CD14-positive monocyte (primary cell): ENCODE results near the gene NBDY. TPM values are rescaled to one million over a fixed set of nuclear protein-coding genes. Genes with fewer than 3 reads are reported as not detected.

Source experiments
- DNase-seq, 3 donors: peaks; one replicate each; pipeline ENCODE4 v3.0.0-alpha.2; 2011 to 2022
- H2AFZ ChIP-seq: 2 replicates; pipeline ENCODE4 v1.6.0; 2012; ENCODE audit warnings: mild to moderate bottlenecking, low read depth, low read length, inconsistent platforms; ENCODE audit not compliant: insufficient read depth, poor library complexity, severe bottlenecking
- H3K27ac ChIP-seq, 2 donors: 1 replicate in 1 of 2; 2 replicates in 1 of 2; pipeline ENCODE4 v1.5.1; 2012 to 2013; ENCODE audit warnings: low read length in 2 of 2, control low read depth in 1 of 2, inconsistent platforms in 1 of 2, low read depth in 1 of 2, mild to moderate bottlenecking in 1 of 2
- H3K27me3 ChIP-seq, 2 donors: one replicate each; pipeline versions ENCODE4 v1.6.0 to v1.6.1; 2011 to 2013; ENCODE audit warnings: low read length in 2 of 2; ENCODE audit not compliant: control insufficient read depth in 2 of 2, insufficient read depth in 2 of 2
- H3K36me3 ChIP-seq, 2 donors: replicated peaks in 1 of 2; 1 replicate in 1 of 2; 2 replicates in 1 of 2; pipeline versions ENCODE4 v1.5.1 to v1.6.1; 2012 to 2013; ENCODE audit warnings: low read length in 2 of 2, control low read depth in 1 of 2, inconsistent platforms in 1 of 2, mild to moderate bottlenecking in 1 of 2; ENCODE audit not compliant: insufficient read depth in 2 of 2, control insufficient read depth in 1 of 2
- H3K4me1 ChIP-seq, 2 donors: 1 replicate in 1 of 2; 2 replicates in 1 of 2; pipeline versions ENCODE4 v1.5.1 to v1.6.1; 2012 to 2013; ENCODE audit warnings: low read length in 2 of 2, control low read depth in 1 of 2, inconsistent platforms in 1 of 2, mild to moderate bottlenecking in 1 of 2, moderate library complexity in 1 of 2; ENCODE audit not compliant: insufficient read depth in 2 of 2, control insufficient read depth in 1 of 2
- H3K4me2 ChIP-seq: replicated peaks from 2 replicates; pipeline ENCODE3; 2012; ENCODE audit warnings: low read length, moderate library complexity, mild to moderate bottlenecking; ENCODE audit not compliant: poor library complexity, severe bottlenecking; ENCODE audit errors: extremely low read depth
- H3K4me3 ChIP-seq, 3 experiments: fragments of 200-600 bp in 1 of 3; sonication (generic) in 1 of 3; replicated peaks in 1 of 3; 1 replicate in 2 of 3; 2 replicates in 1 of 3; pipeline ENCODE4 v1.5.1; 2011 to 2013; ENCODE audit warnings: low read length in 3 of 3, mild to moderate bottlenecking in 3 of 3, control low read depth in 2 of 3, low read depth in 2 of 3, inconsistent platforms in 1 of 3, moderate library complexity in 1 of 3
- H3K79me2 ChIP-seq: 2 replicates; pipeline ENCODE4 v1.6.0; 2012; ENCODE audit warnings: mild to moderate bottlenecking, control low read depth, inconsistent platforms, low read length, moderate library complexity; ENCODE audit not compliant: insufficient read depth
- H3K9ac ChIP-seq: 2 replicates; pipeline ENCODE4 v1.6.0; 2017; ENCODE audit warnings: low read length, mild to moderate bottlenecking; ENCODE audit not compliant: insufficient read depth, poor library complexity, severe bottlenecking
- H3K9me3 ChIP-seq, 2 donors: replicated peaks in 1 of 2; 1 replicate in 1 of 2; 2 replicates in 1 of 2; pipeline versions ENCODE4 v1.5.1 to v1.6.1; 2012 to 2013; ENCODE audit warnings: low read length in 2 of 2, control low read depth in 1 of 2; ENCODE audit not compliant: control insufficient read depth in 1 of 2, insufficient read depth in 1 of 2
- H4K20me1 ChIP-seq: 2 replicates; pipeline ENCODE4 v1.6.0; 2012; ENCODE audit warnings: mild to moderate bottlenecking, low read length, control low read depth, moderate library complexity; ENCODE audit not compliant: insufficient read depth
- H3K27ac Mint-ChIP-seq, 7 donors: one replicate each; pipeline ENCODE4 v1.8.0; 2020; ENCODE audit warnings: mild to moderate bottlenecking in 7 of 7, mixed read lengths in 7 of 7, moderate library complexity in 6 of 7, inconsistent platforms in 2 of 7
- H3K27me3 Mint-ChIP-seq, 3 donors: one replicate each; pipeline ENCODE4 v1.8.0; 2021 to 2022; ENCODE audit warnings: low read depth in 3 of 3, mild to moderate bottlenecking in 3 of 3, mixed read lengths in 3 of 3, moderate library complexity in 3 of 3, inconsistent platforms in 1 of 3
- H3K36me3 Mint-ChIP-seq, 2 donors: one replicate each; pipeline ENCODE4 v1.8.0; 2020; ENCODE audit warnings: mixed read lengths in 2 of 2, inconsistent platforms in 1 of 2, mild to moderate bottlenecking in 1 of 2
- H3K4me1 Mint-ChIP-seq: one replicate; pipeline ENCODE4 v1.8.0; 2020; ENCODE audit warnings: mild to moderate bottlenecking, mixed read lengths
- H3K4me3 Mint-ChIP-seq, 2 donors: one replicate each; pipeline ENCODE4 v1.8.0; 2020; ENCODE audit warnings: mild to moderate bottlenecking in 2 of 2, mixed read lengths in 2 of 2, moderate library complexity in 1 of 2
- H3K9me3 Mint-ChIP-seq, 7 donors: one replicate each; pipeline ENCODE4 v1.8.0; 2020 to 2022; ENCODE audit warnings: mixed read lengths in 7 of 7, mild to moderate bottlenecking in 6 of 7, moderate library complexity in 6 of 7, inconsistent platforms in 2 of 7
- WGBS: methylation state at CpG from one replicate; pipeline ENCODE4 v1.1.5; 2013; ENCODE audit warnings: missing lambda C conversion rate; ENCODE audit not compliant: insufficient coverage; 5-methylcytosine and 5-hydroxymethylcytosine counted together
- intact Hi-C, 2 donors: fragments of 100-400 bp; cut with micrococcal nuclease; formaldehyde crosslinking; loops; one replicate each; pipeline versions ENCODE4 v1.15.0 to v1.15.1; 2023
- polyA plus RNA-seq, 3 donors: library from polyadenylated mRNA; depleted of rRNA in 1 of 3; unstranded in 2 of 3; stranded (reverse) in 1 of 3; fragments of 300-500 nt in 2 of 3; fragments of >200 nt in 1 of 3; fragmentation: Illumina TruSeq in 2 of 3; gene quantifications; 1 replicate in 2 of 3; 2 replicates in 1 of 3; pipeline ENCODE4 v1.2.3, GENCODE V29; 2012 to 2021
- TF ChIP-seq, protein P1 (sequence below): fragments of 200-600 bp; IDR thresholded peaks from one replicate; pipeline ENCODE4 v1.8.0; 2022; ENCODE audit warnings: antibody characterized with exemption, mild to moderate bottlenecking

The NBDY gene
- polyA plus RNA-seq, 3 donors = 14.4 to 24.9 (median 22.1) TPM

DNA sequence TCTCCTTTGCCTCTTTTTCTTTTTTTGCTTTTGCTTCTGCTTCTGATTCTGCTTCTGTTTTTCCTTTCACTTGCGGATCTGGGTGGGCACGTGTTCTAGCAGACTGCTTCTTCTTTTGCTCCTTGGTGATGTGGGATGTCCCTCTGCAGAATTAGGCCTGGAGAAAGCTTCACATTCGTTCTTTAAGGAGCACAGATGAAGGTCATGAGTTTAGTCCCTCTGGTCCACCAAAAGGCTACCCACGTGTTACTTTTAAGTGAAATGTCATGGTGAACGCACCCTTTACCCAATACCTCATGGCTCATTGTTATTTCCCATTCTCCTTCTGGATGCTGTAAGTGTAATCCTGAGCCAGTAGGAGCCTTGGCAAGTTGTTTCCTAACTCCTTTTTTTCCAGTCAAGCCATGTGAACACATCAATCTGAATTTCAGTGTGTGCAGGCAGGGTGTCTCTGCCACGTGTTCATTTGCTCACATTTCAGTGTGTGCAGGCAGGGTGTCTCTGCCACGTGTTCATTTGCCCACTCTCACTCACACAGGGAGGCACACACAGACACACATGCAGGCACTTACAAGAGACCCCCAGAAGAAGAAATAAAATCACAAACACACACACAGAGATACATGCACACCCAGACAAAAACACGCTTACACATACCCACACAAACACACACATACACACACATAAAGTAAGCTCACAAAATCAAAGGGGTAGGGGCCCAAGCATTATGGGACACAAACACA lies 36.9 kb downstream of the NBDY start:
- no peaks in the 10 kb centered on the region for H3K36me3 ChIP-seq
- Mint-ChIP-seq H3K27ac (peak overlapping the region; percentile 82 to 95 (median 92)), H3K27me3 (peaks cover 0 to 6% (median under 1%) of the 10 kb centered on the region in 3 donors), H3K4me3 (peak overlapping the region; percentile 56 to 77), H3K9me3 (peaks cover 0 to 2% (median 0%) of the 10 kb centered on the region in 7 donors), H3K36me3 (peaks cover 0 to 2% of the 10 kb centered on the region in 2 donors), H3K4me1 (peaks cover 39% of the 10 kb centered on the region)
- no peaks in the 10 kb centered on the region for H3K9me3 ChIP-seq
- no peaks in the 10 kb centered on the region for H3K79me2 ChIP-seq
- peaks cover 32 to 52% of the 10 kb centered on the region in 2 donors for H3K4me1 ChIP-seq
- DNase-seq = peak; percentile 21 to 66 (median 55)
- no peak overlapping the region for H3K9ac ChIP-seq
- TF ChIP-seq, protein P1, sequence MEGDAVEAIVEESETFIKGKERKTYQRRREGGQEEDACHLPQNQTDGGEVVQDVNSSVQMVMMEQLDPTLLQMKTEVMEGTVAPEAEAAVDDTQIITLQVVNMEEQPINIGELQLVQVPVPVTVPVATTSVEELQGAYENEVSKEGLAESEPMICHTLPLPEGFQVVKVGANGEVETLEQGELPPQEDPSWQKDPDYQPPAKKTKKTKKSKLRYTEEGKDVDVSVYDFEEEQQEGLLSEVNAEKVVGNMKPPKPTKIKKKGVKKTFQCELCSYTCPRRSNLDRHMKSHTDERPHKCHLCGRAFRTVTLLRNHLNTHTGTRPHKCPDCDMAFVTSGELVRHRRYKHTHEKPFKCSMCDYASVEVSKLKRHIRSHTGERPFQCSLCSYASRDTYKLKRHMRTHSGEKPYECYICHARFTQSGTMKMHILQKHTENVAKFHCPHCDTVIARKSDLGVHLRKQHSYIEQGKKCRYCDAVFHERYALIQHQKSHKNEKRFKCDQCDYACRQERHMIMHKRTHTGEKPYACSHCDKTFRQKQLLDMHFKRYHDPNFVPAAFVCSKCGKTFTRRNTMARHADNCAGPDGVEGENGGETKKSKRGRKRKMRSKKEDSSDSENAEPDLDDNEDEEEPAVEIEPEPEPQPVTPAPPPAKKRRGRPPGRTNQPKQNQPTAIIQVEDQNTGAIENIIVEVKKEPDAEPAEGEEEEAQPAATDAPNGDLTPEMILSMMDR = no peak
- intact Hi-C loops = no loop called here
- peak overlapping the region in 2 of 3 experiments; percentile 21 to 83 for H3K4me3 ChIP-seq
- peak overlapping the region; percentile 60 for H2AFZ ChIP-seq
- H3K27me3 ChIP-seq = no peaks in the 10 kb centered on the region
- H3K4me2 ChIP-seq = peak overlapping the region; percentile 80
- H4K20me1 ChIP-seq = no peaks in the 10 kb centered on the region
- H3K27ac ChIP-seq = peak overlapping the region; percentile 70 to 79
- 60% methylated on average over 1 of the region's 8 CpGs for WGBS

DNA sequence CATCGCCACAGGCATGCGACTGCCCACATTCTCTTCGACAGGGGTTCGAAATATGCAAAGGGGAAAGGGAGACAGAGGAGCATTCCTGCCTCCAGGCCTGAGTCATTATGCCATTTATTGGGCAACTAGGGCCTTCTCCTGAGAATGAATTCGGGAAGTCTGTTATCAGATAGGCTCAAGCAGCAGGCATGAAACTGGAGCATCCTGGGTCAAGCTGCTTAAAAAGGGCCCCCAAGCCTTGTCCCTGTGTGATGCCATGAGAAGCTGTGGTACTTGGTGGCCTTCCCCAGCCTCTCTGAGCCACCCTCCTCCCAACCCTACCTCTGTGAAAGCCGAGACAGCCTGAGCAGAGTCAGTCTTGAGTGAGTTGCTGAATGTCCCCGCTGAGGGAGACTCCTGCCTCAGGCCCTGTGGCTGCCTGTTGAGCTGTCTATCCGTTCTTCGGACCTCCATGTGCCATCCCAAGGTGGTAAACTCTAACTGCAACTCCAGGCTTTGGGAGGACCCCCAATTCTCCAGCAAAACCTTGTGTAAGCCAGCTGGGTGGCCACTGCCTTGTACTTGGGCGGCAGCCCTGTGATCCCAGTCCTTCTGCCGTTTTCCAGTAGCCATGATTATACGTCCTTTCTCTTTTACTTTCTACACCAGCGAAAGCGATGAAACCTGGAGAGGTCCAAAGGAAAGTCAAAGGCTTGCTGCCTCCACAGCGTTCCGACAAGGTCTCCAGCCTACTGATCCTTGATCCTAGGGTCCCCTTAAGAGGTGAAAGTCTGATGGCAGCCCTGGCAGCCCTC lies 37.7 kb downstream of the NBDY start:
- H3K27ac Mint-ChIP-seq = peak overlapping the region in 6 of 7 donors; percentile 79 to 95 (median 85)

More for the DNA sequence above, 37.7 kb downstream of the NBDY start:
- peaks cover 0 to 2% (median 0%) of the 10 kb centered on the region in 7 donors for H3K9me3 Mint-ChIP-seq
- 84% methylated on average over 7 of the region's 16 CpGs for WGBS
- H3K36me3 ChIP-seq = no peaks in the 10 kb centered on the region
- H2AFZ ChIP-seq = peak overlapping the region; percentile 77
- no peaks in the 10 kb centered on the region for H3K27me3 ChIP-seq
- peak overlapping the region; percentile 38 to 79 for H3K27ac ChIP-seq
- intact Hi-C loops = no loop called here
- H3K9me3 ChIP-seq = no peaks in the 10 kb centered on the region
- no peaks in the 10 kb centered on the region for H3K79me2 ChIP-seq
- H3K4me3 ChIP-seq = peak overlapping the region in 2 of 3 experiments; percentile 65 to 83
- H4K20me1 ChIP-seq = no peaks in the 10 kb centered on the region
- H3K27me3 Mint-ChIP-seq = no peaks in the 10 kb centered on the region
- no peak overlapping the region for H3K4me3 Mint-ChIP-seq
- H3K4me1 Mint-ChIP-seq = peaks cover 36% of the 10 kb centered on the region
- peak overlapping the region; percentile 56 for H3K9ac ChIP-seq
- H3K36me3 Mint-ChIP-seq = peaks cover 0 to 2% of the 10 kb centered on the region in 2 donors
- peaks cover 32 to 52% of the 10 kb centered on the region in 2 donors for H3K4me1 ChIP-seq
- H3K4me2 ChIP-seq = peak overlapping the region; percentile 80
- TF ChIP-seq, protein P1 = no peak
- DNase-seq = no peak
